Measurements from ENCODE around the gene MATN1.

The MATN1 gene

GRCh38 chr1:30757352-30758120, 34.2 kb upstream of the MATN1 start, which contains the start of gene LAPTM5:
Gene LAPTM5, minus strand, starts transcription at chr1:30757774. Its CDS starts 29 bp downstream, at chr1:30757745.
- peak; percentile 84 for DNase-seq

GRCh38 chr1:30756545-30757351, 33.4 kb upstream of the MATN1 start:
- peak; percentile 89 to 97 for DNase-seq

GRCh38 chr1:30756206-30756544, 32.8 kb upstream of the MATN1 start:
- DNase-seq, result no peak

- DNase-seq, result no peak
Measured at GRCh38 chr1:30755746-30756145, 32.4 kb upstream of the MATN1 start.

GRCh38 chr1:30755334-30755733, 31.9 kb upstream of the MATN1 start:
- DNase-seq, result no peak

- peak in 1 of 2 donors; percentile 31 for DNase-seq
Measured at GRCh38 chr1:30754684-30755171, 31.3 kb upstream of the MATN1 start.

GRCh38 chr1:30753660-30754123, 30.3 kb upstream of the MATN1 start:
- DNase-seq, result no peak

- DNase-seq, result no peak
Measured at GRCh38 chr1:30753118-30753517, 29.7 kb upstream of the MATN1 start.

GRCh38 chr1:30752651-30752908, 29.2 kb upstream of the MATN1 start:
- DNase-seq, result no peak

GRCh38 chr1:30751830-30752650, 28.7 kb upstream of the MATN1 start:
- no peak for DNase-seq

- no peak for DNase-seq
Measured at GRCh38 chr1:30750731-30751291, 27.4 kb upstream of the MATN1 start.

GRCh38 chr1:30749691-30750583, 26.6 kb upstream of the MATN1 start:
- DNase-seq, result no peak

GRCh38 chr1:30748699-30749401, 25.5 kb upstream of the MATN1 start:
- DNase-seq, result no peak

GRCh38 chr1:30748098-30748698, 24.8 kb upstream of the MATN1 start:
- DNase-seq, result no peak

- no peak for DNase-seq
Measured at GRCh38 chr1:30747033-30748008, 23.9 kb upstream of the MATN1 start.

GRCh38 chr1:30746212-30747032, 23.0 kb upstream of the MATN1 start:
- no peak for DNase-seq

GRCh38 chr1:30745834-30746208, 22.4 kb upstream of the MATN1 start:
- no peak for DNase-seq

GRCh38 chr1:30745156-30745833, 21.9 kb upstream of the MATN1 start:
- no peak for DNase-seq

Measured in bone marrow (tissue), 2 donors.